Tibial nerve (tissue), 3 donors: ENCODE data around the gene BRCC3.

Source experiments
- POLR2A ChIP-seq, 2 donors: fragments of 450-650 bp; IDR thresholded peaks; one replicate each; pipeline ENCODE4 v1.6.1; 2017; ENCODE audit warnings: antibody characterized with exemption in 2 of 2, mild to moderate bottlenecking in 2 of 2, moderate library complexity in 2 of 2
- TF ChIP-seq, protein P1 (sequence below), 5 experiments: fragments of 200-600 bp in 3 of 5; fragments of 450-650 bp in 2 of 5; sonication (generic) in 3 of 5; IDR thresholded peaks; one replicate each; pipeline ENCODE4 v1.5.1; 2016 to 2019; ENCODE audit warnings: antibody characterized with exemption in 5 of 5, mild to moderate bottlenecking in 3 of 5, moderate library complexity in 2 of 5

DNA sequence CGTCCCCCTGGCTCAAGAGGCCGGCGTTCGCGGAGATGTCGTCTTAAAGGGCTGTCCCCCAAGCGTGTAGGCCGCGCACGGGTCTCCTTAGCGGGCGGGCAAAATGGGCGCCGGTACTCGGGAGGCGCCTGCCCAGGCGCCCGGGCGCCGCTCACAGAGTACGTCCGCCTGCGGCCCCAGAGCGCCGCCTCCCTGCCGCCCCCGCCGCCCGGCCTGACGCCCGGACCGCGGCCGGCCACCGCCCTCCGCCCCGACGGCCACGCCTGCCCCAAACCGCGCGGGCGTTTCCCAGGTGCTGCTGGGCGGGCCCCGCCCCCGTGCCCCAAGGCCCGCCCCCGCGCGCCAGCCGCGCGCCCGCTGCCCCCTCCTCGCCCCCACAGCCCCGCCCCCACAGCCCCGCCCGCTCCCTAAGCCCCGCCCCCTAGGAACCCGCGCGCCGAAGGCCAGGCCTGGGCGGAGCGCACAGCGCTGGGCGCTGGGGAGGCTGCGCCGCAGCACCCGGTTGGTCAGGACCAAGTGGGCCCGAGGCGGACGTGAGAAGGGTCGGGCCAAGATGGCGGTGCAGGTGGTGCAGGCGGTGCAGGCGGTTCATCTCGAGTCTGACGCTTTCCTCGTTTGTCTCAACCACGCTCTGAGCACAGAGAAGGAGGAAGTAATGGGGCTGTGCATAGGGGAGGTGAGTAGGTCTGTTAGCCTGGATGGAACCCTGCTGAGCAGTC is at the start of gene BRCC3, which contains the start of the genes CMC4 and MTCP1:
- TF ChIP-seq, protein P1, sequence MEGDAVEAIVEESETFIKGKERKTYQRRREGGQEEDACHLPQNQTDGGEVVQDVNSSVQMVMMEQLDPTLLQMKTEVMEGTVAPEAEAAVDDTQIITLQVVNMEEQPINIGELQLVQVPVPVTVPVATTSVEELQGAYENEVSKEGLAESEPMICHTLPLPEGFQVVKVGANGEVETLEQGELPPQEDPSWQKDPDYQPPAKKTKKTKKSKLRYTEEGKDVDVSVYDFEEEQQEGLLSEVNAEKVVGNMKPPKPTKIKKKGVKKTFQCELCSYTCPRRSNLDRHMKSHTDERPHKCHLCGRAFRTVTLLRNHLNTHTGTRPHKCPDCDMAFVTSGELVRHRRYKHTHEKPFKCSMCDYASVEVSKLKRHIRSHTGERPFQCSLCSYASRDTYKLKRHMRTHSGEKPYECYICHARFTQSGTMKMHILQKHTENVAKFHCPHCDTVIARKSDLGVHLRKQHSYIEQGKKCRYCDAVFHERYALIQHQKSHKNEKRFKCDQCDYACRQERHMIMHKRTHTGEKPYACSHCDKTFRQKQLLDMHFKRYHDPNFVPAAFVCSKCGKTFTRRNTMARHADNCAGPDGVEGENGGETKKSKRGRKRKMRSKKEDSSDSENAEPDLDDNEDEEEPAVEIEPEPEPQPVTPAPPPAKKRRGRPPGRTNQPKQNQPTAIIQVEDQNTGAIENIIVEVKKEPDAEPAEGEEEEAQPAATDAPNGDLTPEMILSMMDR (IDR thresholded peaks at IDR 0.05) = no peak
- peak; percentile 34 to 45 for TF ChIP-seq POLR2A (IDR thresholded peaks at IDR 0.05)
